Adrenal gland (tissue), 12 donors: Measurements from ENCODE around the gene VANGL2. TPM values are rescaled to one million over a fixed set of nuclear protein-coding genes. Genes with fewer than 3 reads are reported as not detected.

ENCODE experiments used
- DNase-seq, 7 donors: peaks; one replicate each; pipeline ENCODE4 v3.0.0-alpha.2; 2019 to 2020
- H3K27ac ChIP-seq, 5 donors: fragments of 200-600 bp; sonication (generic) in 4 of 5; 1 replicate in 3 of 5; 2 replicates in 2 of 5; pipeline versions ENCODE4 v1.5.1 to v1.8.0; 2016 to 2020; ENCODE audit warnings: mild to moderate bottlenecking in 1 of 5
- H3K27me3 ChIP-seq: fragments of 200-600 bp; 2 replicates; pipeline ENCODE4 v1.8.0; 2021
- H3K36me3 ChIP-seq, 2 donors: fragments of 200-600 bp; replicated peaks in 1 of 2; 1 replicate in 1 of 2; 2 replicates in 1 of 2; pipeline versions ENCODE4 v1.5.1 to v1.8.0; 2018 to 2022
- H3K4me1 ChIP-seq, 2 donors: fragments of 200-600 bp; replicated peaks in 1 of 2; 1 replicate in 1 of 2; 2 replicates in 1 of 2; pipeline versions ENCODE4 v1.5.1 to v1.8.0; 2018 to 2021
- H3K4me3 ChIP-seq, 4 donors: fragments of 200-600 bp; sonication (generic) in 3 of 4; one replicate each; pipeline ENCODE4 v1.5.1; 2016 to 2018
- H3K9me3 ChIP-seq, 3 donors: fragments of 200-600 bp; sonication (generic) in 1 of 3; replicated peaks in 1 of 3; 1 replicate in 2 of 3; 2 replicates in 1 of 3; pipeline versions ENCODE4 v1.5.1 to v1.8.0; 2016 to 2021
- CTCF ChIP-seq, 6 experiments: fragments of 450-650 bp in 4 of 6; fragments of 200-600 bp in 2 of 6; sonication (generic) in 1 of 6; IDR thresholded peaks; 1 replicate in 5 of 6; 2 replicates in 1 of 6; pipeline versions ENCODE4 v1.5.1 to v1.8.0; 2016 to 2021; ENCODE audit warnings: antibody characterized with exemption in 6 of 6, mild to moderate bottlenecking in 2 of 6, moderate library complexity in 1 of 6
- POLR2A ChIP-seq, 2 donors: fragments of 450-650 bp; IDR thresholded peaks; one replicate each; pipeline ENCODE4 v1.6.1; 2017; ENCODE audit warnings: antibody characterized with exemption in 2 of 2, mild to moderate bottlenecking in 2 of 2, moderate library complexity in 1 of 2
- WGBS, 4 donors: extraction: QIAGEN DNeasy Blood & Tissue Kit in 2 of 4; methylation state at CpG; one replicate each; pipeline versions ENCODE4 v1.1.5 to v1.1.7; 2013 to 2017; 5-methylcytosine and 5-hydroxymethylcytosine counted together
- intact Hi-C, 2 donors: fragments of 100-400 bp; cut with DNase I; formaldehyde crosslinking; loops; one replicate each; pipeline versions ENCODE4 v1.14.1 to v1.15.0; 2022 to 2023
- polyA plus RNA-seq, 3 donors: library from polyadenylated mRNA; stranded (reverse); fragments of 200-250 nt in 2 of 3; fragments of 350-450 nt in 1 of 3; fragmentation: Illumina TruSeq in 1 of 3; extraction: RNeasy Lipid Tissue Mini Kit (QIAGEN cat#74804) in 1 of 3; gene quantifications; one replicate each; pipeline ENCODE4 v1.2.3, GENCODE V29; 2013 to 2014
- small RNA-seq, 2 donors: library from RNA; depleted of rRNA; stranded (forward); fragments of <200 nt; gene quantifications; one replicate each; pipeline ENCODE3, GENCODE V24; 2016
- total RNA-seq, 9 donors: library from RNA; depleted of rRNA in 4 of 9; stranded (reverse); fragments of >200 nt in 4 of 9; fragments of 120-200 nt in 1 of 9; fragmentation: NEBNext Ultra II Directional in 1 of 9; extraction: Animal tissue kit (Norgen Biotek cat#: 25700) in 1 of 9; gene quantifications; one replicate each; pipeline versions ENCODE4 v1.1.0 to v1.2.4, GENCODE V29; 2013 to 2023
- donor health status: healthy with polysubstance abuse.
- donor health status: Bipolar disorder and iron deficiency.
- donor health status: DM: yes; HTN: yes; CAD: no.
- donor health status: DM: no; HTN: no; CAD: no.
- donor health status: DM: no; HTN: no; CAD: no.
- donor health status: DM: yes; HTN: yes; CAD: no.

The VANGL2 gene
- total and polyA plus RNA-seq, 12 donors, result 0.20 to 2.2 (median 0.74) TPM

GRCh38 chr1:160472112-160472511 lies 71.7 kb downstream of the VANGL2 start:
- Histone ChIP-seq H3K27me3 (no peaks in the 10 kb centered on the region), H3K27ac (no peak overlapping the region), H3K36me3 (no peaks in the 10 kb centered on the region), H3K9me3 (no peaks in the 10 kb centered on the region), H3K4me3 (no peak overlapping the region), H3K4me1 (no peaks in the 10 kb centered on the region)
- no peak for DNase-seq
- no peak for TF ChIP-seq POLR2A (IDR thresholded peaks at IDR 0.05)
- no peak for TF ChIP-seq CTCF (IDR thresholded peaks at IDR 0.05)
- WGBS, 4 donors, result 78 to 81% (median 80%) methylated on average over 3 of the region's 3 CpGs
- intact Hi-C loops, result no loop called here

GRCh38 chr1:160474392-160475242 lies 74.3 kb downstream of the VANGL2 start:
- Histone ChIP-seq H3K4me3 (no peak overlapping the region), H3K36me3 (no peaks in the 10 kb centered on the region), H3K9me3 (no peaks in the 10 kb centered on the region), H3K4me1 (no peaks in the 10 kb centered on the region), H3K27me3 (no peaks in the 10 kb centered on the region), H3K27ac (no peak overlapping the region)
- TF ChIP-seq POLR2A (IDR thresholded peaks at IDR 0.05), result no peak
- no peak for TF ChIP-seq CTCF (IDR thresholded peaks at IDR 0.05)
- intact Hi-C loops, result no loop called here
- no peak for DNase-seq
- WGBS, 4 donors, result 67 to 93% (median 86%) methylated on average over 1 of the region's 1 CpG

Small RNA genes lying within 50 kb of the gene (small RNA-seq; reads per million reads assigned to genes)
- gene RNU4-42P, result 0 reads per million in 2 donors

Other genes starting within 250 kb of the VANGL2 start
- under 1 TPM in 2 of 9 donors, not detected in 7; 0.46 to 0.96 TPM for gene ATP1A4, start 249.0 kb upstream of the VANGL2 start, total RNA-seq
- under 1 TPM in 1 of 3 donors, not detected in 2; 0.17 TPM for gene ATP1A4, start 249.0 kb upstream of the VANGL2 start, polyA plus RNA-seq
- 1 to 10 TPM in 1 of 9 donors, under 1 TPM in 2, not detected in 6; 0.11 to 1.6 (median 0.39) TPM for gene CASQ1, start 210.0 kb upstream of the VANGL2 start, total RNA-seq
- gene CASQ1, start 210.0 kb upstream of the VANGL2 start, polyA plus RNA-seq, result under 1 TPM in 2 of 3 donors, not detected in 1; 0.16 to 0.17 TPM
- gene PEA15, start 195.2 kb upstream of the VANGL2 start, total RNA-seq, result 100 to 1,000 TPM in 4 of 9 donors, 10 to 100 TPM in 5; 40.6 to 163 (median 92.3) TPM
- gene PEA15, start 195.2 kb upstream of the VANGL2 start, polyA plus RNA-seq, result 100 to 1,000 TPM; 120 to 445 (median 162) TPM
- 100 to 1,000 TPM in 7 of 9 donors, 10 to 100 TPM in 2; 64.3 to 162 (median 143) TPM for gene DCAF8, start 138.0 kb upstream of the VANGL2 start, total RNA-seq
- 100 to 1,000 TPM in 2 of 3 donors, 10 to 100 TPM in 1; 78.9 to 140 (median 124) TPM for gene DCAF8, start 138.0 kb upstream of the VANGL2 start, polyA plus RNA-seq
- 100 to 1,000 TPM in 3 of 9 donors, 10 to 100 TPM in 6; 55.5 to 165 (median 85.8) TPM for gene PEX19, start 115.4 kb upstream of the VANGL2 start, total RNA-seq
- 10 to 100 TPM; 15.5 to 89.1 (median 18.5) TPM for gene PEX19, start 115.4 kb upstream of the VANGL2 start, polyA plus RNA-seq
- 100 to 1,000 TPM in 8 of 9 donors, 10 to 100 TPM in 1; 97.2 to 209 (median 134) TPM for gene COPA, start 57.3 kb upstream of the VANGL2 start, total RNA-seq
- gene COPA, start 57.3 kb upstream of the VANGL2 start, polyA plus RNA-seq, result 100 to 1,000 TPM in 1 of 3 donors, 10 to 100 TPM in 2; 58.4 to 135 (median 72.4) TPM
- 100 to 1,000 TPM in 2 of 9 donors, 10 to 100 TPM in 7; 49.5 to 113 (median 91.1) TPM for gene NCSTN, start 57.2 kb upstream of the VANGL2 start, total RNA-seq
- gene NCSTN, start 57.2 kb upstream of the VANGL2 start, polyA plus RNA-seq, result 100 to 1,000 TPM in 1 of 3 donors, 10 to 100 TPM in 2; 48.3 to 104 (median 48.8) TPM
- gene NHLH1, start 33.5 kb upstream of the VANGL2 start, total RNA-seq, result under 1 TPM in 2 of 9 donors, not detected in 7; 0.27 to 0.46 TPM
- under 1 TPM; 0.16 to 0.24 (median 0.24) TPM for gene NHLH1, start 33.5 kb upstream of the VANGL2 start, polyA plus RNA-seq
- 1 to 10 TPM in 4 of 9 donors, under 1 TPM in 4, not detected in 1; 0.11 to 1.8 (median 0.98) TPM for gene SLAMF6, start 122.7 kb downstream of the VANGL2 start, total RNA-seq
- 1 to 10 TPM in 1 of 3 donors, under 1 TPM in 2; 0.47 to 1.2 (median 0.97) TPM for gene SLAMF6, start 122.7 kb downstream of the VANGL2 start, polyA plus RNA-seq
- gene CD84, start 178.9 kb downstream of the VANGL2 start, total RNA-seq, result 10 to 100 TPM in 7 of 9 donors, 1 to 10 TPM in 2; 1.4 to 29.9 (median 14.6) TPM
- 1 to 10 TPM; 1.0 to 4.0 (median 3.2) TPM for gene CD84, start 178.9 kb downstream of the VANGL2 start, polyA plus RNA-seq
- gene SLAMF1, start 246.5 kb downstream of the VANGL2 start, total RNA-seq, result 1 to 10 TPM in 2 of 9 donors, under 1 TPM in 5, not detected in 2; 0.14 to 1.6 (median 0.42) TPM
- gene SLAMF1, start 246.5 kb downstream of the VANGL2 start, polyA plus RNA-seq, result under 1 TPM; 0.07 to 0.16 (median 0.10) TPM